ENCODE data around the gene ACAP3.

The ACAP3 gene

DNA sequence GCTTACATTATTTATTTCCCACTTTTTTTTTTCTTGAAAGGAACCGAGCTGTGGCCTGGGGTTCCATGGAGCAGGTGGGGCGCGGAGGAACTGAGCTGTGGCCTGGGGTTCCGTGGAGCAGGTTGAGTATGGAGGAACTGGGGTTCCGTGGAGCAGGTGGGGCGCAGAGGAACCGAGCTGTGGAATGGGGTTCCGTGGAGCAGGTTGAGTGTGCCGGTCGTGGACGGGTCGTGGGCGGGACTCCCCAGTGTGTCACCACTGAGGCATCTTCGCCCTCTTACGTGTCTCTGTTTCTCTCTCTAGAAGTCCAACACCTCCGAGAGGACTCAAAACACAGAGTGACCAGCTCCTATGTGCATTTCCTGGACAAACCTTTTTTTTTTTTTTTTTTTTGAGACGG, 28.7 kb downstream of the ACAP3 start:
- H3K4me3 ChIP-seq (ENCODE audit: control insufficient read depth, low read depth, low read length) = no peak overlapping the region
- no peak for DNase-seq (ENCODE audit: low read depth)
- TF ChIP-seq CTCF (conservative IDR thresholded peaks at IDR 0.05; ENCODE audit: control insufficient read depth, insufficient read depth, low read depth, low read length) = no peak

DNA sequence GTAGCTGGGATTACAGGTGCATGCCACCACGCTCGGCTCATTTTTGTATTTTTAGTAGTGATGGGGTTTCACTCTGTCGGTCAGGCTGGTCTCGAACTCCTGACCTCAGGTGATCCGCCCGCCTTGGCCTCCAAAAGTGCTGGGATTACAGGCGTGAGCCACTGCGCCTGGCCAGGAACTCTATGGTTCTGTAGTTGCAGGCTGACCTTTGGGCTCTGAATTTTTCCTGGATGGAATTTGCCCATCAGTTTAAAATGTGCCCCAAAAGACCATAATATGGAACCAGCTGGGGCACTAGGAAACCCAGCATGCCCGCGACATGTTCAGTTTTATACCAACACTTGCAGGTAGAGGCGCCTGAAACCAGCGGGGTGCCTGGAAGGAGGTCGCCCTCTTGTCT, 29.1 kb downstream of the ACAP3 start:
- no peak for DNase-seq (ENCODE audit: low read depth)
- no peak for TF ChIP-seq CTCF (conservative IDR thresholded peaks at IDR 0.05; ENCODE audit: control insufficient read depth, insufficient read depth, low read depth, low read length)
- no peak overlapping the region for H3K4me3 ChIP-seq (ENCODE audit: control insufficient read depth, low read depth, low read length)

DNA sequence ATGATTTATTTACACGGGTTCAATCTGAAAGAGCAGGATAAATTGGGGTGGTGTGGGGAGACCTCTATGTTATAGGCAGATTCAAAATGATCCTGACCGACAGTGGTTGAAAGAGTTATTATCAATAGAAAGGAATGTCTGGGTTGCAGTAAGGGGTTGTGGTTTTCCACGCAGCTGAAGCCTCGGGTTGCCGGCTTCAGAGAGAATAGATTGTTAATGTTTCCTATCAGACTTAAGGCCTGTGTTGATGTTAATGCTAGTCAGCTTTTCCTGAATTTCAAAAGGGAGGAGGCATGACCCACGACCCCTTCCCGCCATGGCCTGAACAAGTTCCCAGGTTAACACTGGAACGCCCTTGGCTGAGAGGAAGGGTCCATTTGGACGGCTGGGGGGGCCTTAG, 31.9 kb downstream of the ACAP3 start:
- no peak for DNase-seq (ENCODE audit: low read depth)
- no peak for TF ChIP-seq CTCF (conservative IDR thresholded peaks at IDR 0.05; ENCODE audit: control insufficient read depth, insufficient read depth, low read depth, low read length)
- no peak overlapping the region for H3K4me3 ChIP-seq (ENCODE audit: control insufficient read depth, low read depth, low read length)

- no peak overlapping the region for H3K4me3 ChIP-seq (ENCODE audit: control insufficient read depth, low read depth, low read length)
- no peak for TF ChIP-seq CTCF (conservative IDR thresholded peaks at IDR 0.05; ENCODE audit: control insufficient read depth, insufficient read depth, low read depth, low read length)
- no peak for DNase-seq (ENCODE audit: low read depth)
These were observed 32.7 kb downstream of the ACAP3 start for GRCh38 chr1:1274931-1275431.

- H3K4me3 ChIP-seq (ENCODE audit: control insufficient read depth, low read depth, low read length) = peak overlapping the region; percentile 60
- TF ChIP-seq CTCF (conservative IDR thresholded peaks at IDR 0.05; ENCODE audit: control insufficient read depth, insufficient read depth, low read depth, low read length) = no peak
- no peak for DNase-seq (ENCODE audit: low read depth)
These were observed 33.3 kb downstream of the ACAP3 start for GRCh38 chr1:1274299-1274930.

DNA sequence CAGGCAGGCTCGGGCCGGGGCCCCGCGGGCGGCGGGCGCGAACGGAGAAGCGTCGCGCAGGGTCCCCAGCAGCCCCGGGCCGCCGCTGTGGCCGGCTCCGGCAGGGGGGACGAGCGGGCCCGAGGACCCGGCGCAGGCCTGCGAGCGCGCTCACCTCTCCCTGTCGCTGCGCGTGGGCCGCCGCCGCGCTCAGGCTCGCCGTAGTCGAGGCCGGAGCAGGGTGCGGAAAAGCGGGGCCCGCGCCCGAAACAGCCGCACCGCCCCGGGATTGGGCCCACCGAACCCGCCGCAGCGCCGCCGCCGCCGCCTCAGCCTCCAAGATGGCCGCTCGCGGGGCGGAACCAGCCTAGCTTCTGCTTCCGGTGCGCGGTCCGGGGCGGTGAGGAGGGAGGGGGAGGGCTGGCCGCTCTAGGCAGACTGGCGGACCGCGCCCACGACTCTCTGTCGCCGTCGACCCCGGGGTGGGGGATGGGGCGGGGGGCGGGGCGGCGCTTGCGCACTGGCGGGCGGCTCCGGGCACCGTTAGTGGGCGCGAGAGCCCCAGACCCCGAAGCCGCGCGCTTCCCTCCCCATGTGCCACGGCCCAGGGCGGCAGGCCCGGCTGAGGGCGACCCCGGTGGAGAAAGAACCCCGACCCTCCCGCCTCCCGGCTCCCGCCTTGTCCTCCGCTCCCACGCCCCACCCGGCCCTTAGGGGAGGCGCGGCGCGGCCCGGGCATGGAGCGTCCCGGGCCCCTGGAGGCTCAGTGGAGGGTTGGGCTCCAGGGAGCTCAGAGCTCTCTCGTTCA, 34.0 kb downstream of the ACAP3 start, which contains the start of gene UBE2J2:
Gene UBE2J2, minus strand, starts transcription at position 343 of the 787 bp plus-strand sequence. CDS start 5,862 bp downstream, outside the sequence.
- TF ChIP-seq CTCF (conservative IDR thresholded peaks at IDR 0.05; ENCODE audit: control insufficient read depth, insufficient read depth, low read depth, low read length) = no peak
- peak within 1 kb of the TSS; percentile 76 for H3K4me3 ChIP-seq (ENCODE audit: control insufficient read depth, low read depth, low read length)
- DNase-seq (ENCODE audit: low read depth) = peak; percentile 89
